Psoas muscle (tissue), 8 donors: Measurements from ENCODE around the gene SLC35C1. TPM values are rescaled to one million over a fixed set of nuclear protein-coding genes. Genes with fewer than 3 reads are reported as not detected.
A peak's percentile ranks its signal among the peaks of the same experiment; 100 is the strongest.

Experiments
- ATAC-seq, 4 donors: fragments of 200-7000 bp; cut with Tn5 transposase; one replicate each; pipeline ENCODE4 v1.9.1; 2020; ENCODE audit warnings: moderate library complexity in 3 of 4, mild to moderate bottlenecking in 2 of 4
- DNase-seq, 2 donors: peaks; one replicate each; pipeline ENCODE4 v3.0.0-alpha.2; 2020
- H3K27ac ChIP-seq: fragments of 200-600 bp; one replicate; pipeline ENCODE4 v1.8.0; 2022
- H3K27me3 ChIP-seq, 3 donors: fragments of 200-600 bp in 1 of 3; one replicate each; pipeline versions ENCODE4 v1.6.1 to v1.8.0; 2013 to 2022; ENCODE audit warnings: low read length in 2 of 3, mild to moderate bottlenecking in 2 of 3, moderate library complexity in 1 of 3; ENCODE audit not compliant: insufficient read depth in 3 of 3
- H3K36me3 ChIP-seq, 2 donors: fragments of 200-600 bp in 1 of 2; one replicate each; pipeline versions ENCODE4 v1.6.1 to v1.8.0; 2013 to 2022; ENCODE audit warnings: low read depth in 1 of 2, mild to moderate bottlenecking in 1 of 2, moderate library complexity in 1 of 2; ENCODE audit not compliant: insufficient read depth in 1 of 2
- H3K4me1 ChIP-seq: fragments of 200-600 bp; one replicate; pipeline ENCODE4 v1.8.0; 2022
- H3K4me3 ChIP-seq: fragments of 200-600 bp; one replicate; pipeline ENCODE4 v1.8.0; 2022; ENCODE audit warnings: mild to moderate bottlenecking
- H3K9me3 ChIP-seq: fragments of 200-600 bp; one replicate; pipeline ENCODE4 v1.8.0; 2022
- WGBS, 3 donors: extraction: QIAGEN DNeasy Blood & Tissue Kit; methylation state at CpG; one replicate each; pipeline versions ENCODE4 v1.1.6 to v1.1.7; 2013; 5-methylcytosine and 5-hydroxymethylcytosine counted together
- intact Hi-C, 2 donors: fragments of 100-400 bp; cut with DNase I; formaldehyde crosslinking; loops; one replicate each; pipeline versions ENCODE4 v1.11.0 to v1.14.2; 2022
- polyA plus RNA-seq, 3 donors: library from polyadenylated mRNA; stranded (reverse); fragments of 200-250 nt; gene quantifications; one replicate each; pipeline ENCODE4 v1.2.3, GENCODE V29; 2013
- total RNA-seq, 4 donors: library from RNA; stranded (reverse); fragmentation: NEBNext Ultra II Directional in 2 of 4; extraction: Animal tissue kit (Norgen Biotek cat#: 25700) in 2 of 4; gene quantifications; one replicate each; pipeline versions ENCODE4 v1.2.1 to v1.2.4, GENCODE V29; 2021 to 2023
- TF ChIP-seq, protein P1 (sequence below): fragments of 200-600 bp; IDR thresholded peaks from one replicate; pipeline ENCODE4 v1.8.0; 2022; ENCODE audit warnings: antibody characterized with exemption
- donor health status: healthy with polysubstance abuse.
- donor health status: DM: no; HTN: no; CAD: no; lungs with moderate emphysema.
- donor health status: Bipolar disorder and iron deficiency.
- donor health status: healthy.
- donor health status: DM: yes; HTN: yes; CAD: no.
- donor health status: DM: no; HTN: no; CAD: no.
- donor health status: DM: no; HTN: no; CAD: no.
- donor health status: DM: yes; HTN: yes; CAD: no.

SLC35C1 gene
- total and polyA plus RNA-seq, 7 donors: 5.3 to 11.8 (median 7.4) TPM

DNA sequence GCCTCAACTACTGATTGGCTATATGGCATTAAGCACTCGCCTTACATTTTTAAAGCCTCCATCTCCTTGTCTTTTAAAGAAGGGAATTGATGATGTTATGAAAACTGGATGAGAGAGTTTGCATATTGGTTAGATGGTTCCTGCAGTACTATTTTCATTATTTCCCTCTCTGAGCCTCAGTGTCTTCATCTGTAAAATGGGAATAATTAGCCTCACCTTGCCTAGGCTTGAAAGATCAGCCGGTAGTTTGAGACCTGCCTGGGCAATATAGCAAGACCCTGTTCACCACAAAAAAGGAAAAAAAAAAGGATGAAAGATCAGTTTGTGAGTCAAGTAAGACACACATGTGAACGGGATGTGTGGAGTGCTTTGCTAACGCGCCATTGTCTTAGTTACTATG is 35.0 kb upstream of the SLC35C1 start:
- peaks cover 5% of the 10 kb centered on the region for H3K4me1 ChIP-seq
- WGBS, 3 donors: 93 to 98% (median 94%) methylated on average over 5 of the region's 5 CpGs
- DNase-seq: no peak
- no peaks in the 10 kb centered on the region for H3K9me3 ChIP-seq
- H3K27me3 ChIP-seq: no peaks in the 10 kb centered on the region
- ATAC-seq: no peak
- intact Hi-C loops: loop anchor here in 1 of 2 donors (5.0 to 10.0 kb wide), 4 partner anchors 103 to 433 kb away; partner anchors contain the start of gene CHST1
- H3K4me3 ChIP-seq: no peak overlapping the region
- TF ChIP-seq, protein P1, sequence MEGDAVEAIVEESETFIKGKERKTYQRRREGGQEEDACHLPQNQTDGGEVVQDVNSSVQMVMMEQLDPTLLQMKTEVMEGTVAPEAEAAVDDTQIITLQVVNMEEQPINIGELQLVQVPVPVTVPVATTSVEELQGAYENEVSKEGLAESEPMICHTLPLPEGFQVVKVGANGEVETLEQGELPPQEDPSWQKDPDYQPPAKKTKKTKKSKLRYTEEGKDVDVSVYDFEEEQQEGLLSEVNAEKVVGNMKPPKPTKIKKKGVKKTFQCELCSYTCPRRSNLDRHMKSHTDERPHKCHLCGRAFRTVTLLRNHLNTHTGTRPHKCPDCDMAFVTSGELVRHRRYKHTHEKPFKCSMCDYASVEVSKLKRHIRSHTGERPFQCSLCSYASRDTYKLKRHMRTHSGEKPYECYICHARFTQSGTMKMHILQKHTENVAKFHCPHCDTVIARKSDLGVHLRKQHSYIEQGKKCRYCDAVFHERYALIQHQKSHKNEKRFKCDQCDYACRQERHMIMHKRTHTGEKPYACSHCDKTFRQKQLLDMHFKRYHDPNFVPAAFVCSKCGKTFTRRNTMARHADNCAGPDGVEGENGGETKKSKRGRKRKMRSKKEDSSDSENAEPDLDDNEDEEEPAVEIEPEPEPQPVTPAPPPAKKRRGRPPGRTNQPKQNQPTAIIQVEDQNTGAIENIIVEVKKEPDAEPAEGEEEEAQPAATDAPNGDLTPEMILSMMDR: no peak
- H3K27ac ChIP-seq: no peak overlapping the region
- no peaks in the 10 kb centered on the region for H3K36me3 ChIP-seq

DNA sequence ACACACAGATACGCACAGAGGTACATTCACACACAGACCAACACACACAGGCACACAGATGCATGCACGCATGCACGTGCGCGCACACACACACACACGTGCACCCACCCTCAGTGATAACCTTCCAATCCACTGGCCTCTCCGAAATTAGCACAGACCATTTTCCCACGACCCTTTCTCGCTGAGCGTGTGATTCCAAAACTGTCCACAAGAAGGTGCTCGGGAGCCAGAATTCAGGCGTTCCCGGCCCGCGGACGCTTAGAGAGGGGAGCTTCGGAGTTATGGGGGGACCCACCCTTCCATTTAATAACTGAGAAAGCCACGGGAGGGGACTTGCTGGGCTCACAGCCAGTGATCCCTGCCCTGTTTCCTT is 33.8 kb upstream of the SLC35C1 start:
- peak; percentile 79 to 86 (median 82) for ATAC-seq
- TF ChIP-seq, protein P1: peak; percentile 93
- H3K9me3 ChIP-seq: no peaks in the 10 kb centered on the region
- peaks cover 5% of the 10 kb centered on the region for H3K4me1 ChIP-seq
- H3K27ac ChIP-seq: peak overlapping the region; percentile 83
- peak overlapping the region; percentile 80 for H3K4me3 ChIP-seq
- H3K36me3 ChIP-seq: no peaks in the 10 kb centered on the region
- H3K27me3 ChIP-seq: no peaks in the 10 kb centered on the region
- intact Hi-C loops: loop anchor here in 1 of 2 donors (5.0 to 10.0 kb wide), 4 partner anchors 104 to 434 kb away; partner anchors contain the start of gene CHST1
- 5 to 7% (median 6%) methylated on average over 18 of the region's 18 CpGs for WGBS, 3 donors
- DNase-seq: peak; percentile 72 to 79

- H3K9me3 ChIP-seq: no peaks in the 10 kb centered on the region
- no peaks in the 10 kb centered on the region for H3K36me3 ChIP-seq
- peak; percentile 85 to 93 for DNase-seq
- no peaks in the 10 kb centered on the region for H3K27me3 ChIP-seq
- 2 to 4% (median 3%) methylated on average over 31 of the region's 31 CpGs for WGBS, 3 donors
- ATAC-seq: peak; percentile 97 to 98 (median 98)
- peak overlapping the region; percentile 83 for H3K27ac ChIP-seq
- TF ChIP-seq, protein P1: peak; percentile 89
- peaks cover 5% of the 10 kb centered on the region for H3K4me1 ChIP-seq
- H3K4me3 ChIP-seq: peak overlapping the region; percentile 80
- intact Hi-C loops: loop anchor here (1.0 to 10.0 kb wide), 8 partner anchors 105 to 435 kb away; partner anchors contain the start of gene CHST1 (in 1 of the 2)
Observed at GRCh38 chr11:45771566-45772448, 33.1 kb upstream of the SLC35C1 start.

DNA sequence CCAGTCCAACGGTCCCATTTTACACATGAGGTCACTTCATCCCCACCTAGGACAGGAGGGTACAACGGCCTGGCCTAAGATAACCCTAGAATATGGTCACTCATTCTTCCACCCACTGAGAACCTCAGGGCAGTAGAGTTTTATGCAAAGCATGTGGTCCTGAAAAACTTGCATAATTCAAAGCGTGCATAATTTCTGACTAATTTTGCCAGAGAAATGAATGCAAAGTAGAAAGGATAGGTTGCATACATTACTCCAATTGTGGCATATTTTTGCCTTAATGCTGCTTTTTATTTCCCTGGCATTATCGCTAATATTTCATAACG is 32.5 kb upstream of the SLC35C1 start:
- intact Hi-C loops: loop anchor here (1.0 to 10.0 kb wide), 8 partner anchors 105 to 435 kb away; partner anchors contain the start of gene CHST1 (in 1 of the 2)
- no peaks in the 10 kb centered on the region for H3K36me3 ChIP-seq
- WGBS, 3 donors: 57 to 61% (median 57%) methylated on average over 5 of the region's 5 CpGs
- H3K27ac ChIP-seq: no peak overlapping the region
- DNase-seq (no peak), ATAC-seq (no peak)
- peaks cover 5% of the 10 kb centered on the region for H3K4me1 ChIP-seq
- no peaks in the 10 kb centered on the region for H3K27me3 ChIP-seq
- no peaks in the 10 kb centered on the region for H3K9me3 ChIP-seq
- TF ChIP-seq, protein P1: no peak
- H3K4me3 ChIP-seq: peak overlapping the region; percentile 80
